Activated T-cell treated with anti-CD3 and anti-CD28 coated beads for 1 hour (primary cell): Measurements from ENCODE around the gene ATP6V1G1.

Experiments used
- DNase-seq: peaks from one replicate; pipeline ENCODE4 v3.0.0-alpha.2; 2020; ENCODE audit warnings: low read depth

The ATP6V1G1 gene

DNA sequence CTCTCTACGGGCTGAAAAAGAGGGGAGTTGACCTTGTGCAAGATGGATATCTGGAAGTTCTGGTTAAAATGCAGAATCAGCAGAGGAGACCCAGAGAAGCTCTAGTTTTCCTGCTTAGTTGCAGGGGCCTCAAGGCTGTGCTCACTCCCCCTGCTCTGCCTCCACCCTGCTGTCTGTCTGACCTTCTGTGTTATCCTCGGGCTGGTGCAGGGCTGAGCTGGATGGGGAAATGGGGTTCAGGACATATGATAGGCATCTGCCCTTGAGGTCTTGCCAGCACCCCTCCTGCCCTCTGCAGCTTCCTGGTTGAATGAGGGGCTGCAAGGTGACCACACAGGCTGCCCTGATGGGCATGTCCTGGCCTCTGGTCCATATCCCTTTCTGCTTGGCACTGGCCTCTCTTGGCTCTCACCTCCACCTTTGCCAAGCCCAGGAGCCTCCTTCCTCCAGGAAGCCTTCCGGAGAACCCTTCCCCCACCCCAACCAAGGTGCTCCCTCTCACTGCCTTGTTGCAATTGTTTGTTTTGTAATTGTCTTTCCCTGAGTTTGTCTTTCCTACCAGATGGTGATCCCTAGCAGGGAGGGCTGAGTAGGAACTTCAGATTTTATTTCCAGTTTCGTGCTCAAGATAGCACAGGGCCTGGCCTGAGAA lies 24.8 kb downstream of the ATP6V1G1 start:
- no peak for DNase-seq

DNA sequence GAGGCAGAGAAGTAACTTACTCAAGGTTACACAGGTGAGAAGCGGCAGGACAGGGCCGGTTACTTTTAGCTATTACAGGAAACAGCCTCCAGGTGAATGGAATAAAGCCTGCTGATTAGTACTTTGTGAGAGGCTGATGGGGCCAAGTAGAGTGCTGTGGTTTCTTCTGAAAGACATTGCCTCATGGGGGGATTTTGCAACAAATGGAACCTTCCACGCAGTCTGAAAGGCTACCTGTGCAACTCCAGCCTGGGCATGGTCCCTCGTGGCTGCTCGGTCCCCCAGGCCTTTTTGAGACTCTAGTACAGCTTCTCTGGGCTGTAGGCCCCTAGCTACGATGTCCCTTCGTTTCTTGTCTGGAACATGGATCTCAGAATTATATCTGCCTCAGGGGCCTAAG lies 25.5 kb downstream of the ATP6V1G1 start:
- DNase-seq = no peak

DNA sequence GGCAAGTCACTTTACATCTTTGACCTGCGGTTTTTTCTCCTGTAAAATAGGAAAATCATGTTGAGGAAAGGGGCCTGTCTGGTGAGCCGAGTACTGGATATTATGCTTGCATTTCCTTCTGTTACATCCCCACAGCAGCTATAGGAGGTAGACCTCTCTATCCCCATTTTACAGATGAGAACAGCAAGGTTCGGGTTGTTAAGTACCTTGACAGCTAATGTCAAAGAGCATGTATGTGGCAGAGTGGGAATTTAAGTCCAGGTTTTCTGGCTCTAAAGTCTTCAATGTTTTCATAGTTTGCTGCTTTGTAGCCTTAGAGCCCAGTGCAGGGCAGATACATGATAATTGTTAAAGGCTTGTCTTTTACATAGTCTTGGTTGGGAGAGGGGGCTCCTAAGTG lies 26.4 kb downstream of the ATP6V1G1 start:
- DNase-seq = no peak

DNA sequence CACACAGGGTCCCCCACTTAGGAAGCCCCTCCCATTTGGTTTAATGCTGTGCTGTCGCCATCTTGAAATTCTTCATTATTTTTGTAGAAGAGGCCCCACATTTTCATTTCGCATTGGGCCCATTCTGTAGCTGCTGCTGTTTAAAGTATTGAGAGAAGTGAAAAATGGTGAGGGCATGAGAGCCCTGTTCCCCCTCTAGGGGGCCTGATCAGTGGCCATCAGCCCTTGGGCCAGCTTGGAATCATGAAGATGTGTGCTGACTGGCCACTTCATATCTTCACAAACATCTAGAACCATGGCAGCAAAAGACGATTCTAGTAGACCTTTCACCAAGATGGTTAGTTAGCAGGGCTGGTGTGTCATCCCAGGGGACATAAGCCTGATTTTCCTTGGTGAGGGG lies 26.8 kb downstream of the ATP6V1G1 start:
- no peak for DNase-seq

DNA sequence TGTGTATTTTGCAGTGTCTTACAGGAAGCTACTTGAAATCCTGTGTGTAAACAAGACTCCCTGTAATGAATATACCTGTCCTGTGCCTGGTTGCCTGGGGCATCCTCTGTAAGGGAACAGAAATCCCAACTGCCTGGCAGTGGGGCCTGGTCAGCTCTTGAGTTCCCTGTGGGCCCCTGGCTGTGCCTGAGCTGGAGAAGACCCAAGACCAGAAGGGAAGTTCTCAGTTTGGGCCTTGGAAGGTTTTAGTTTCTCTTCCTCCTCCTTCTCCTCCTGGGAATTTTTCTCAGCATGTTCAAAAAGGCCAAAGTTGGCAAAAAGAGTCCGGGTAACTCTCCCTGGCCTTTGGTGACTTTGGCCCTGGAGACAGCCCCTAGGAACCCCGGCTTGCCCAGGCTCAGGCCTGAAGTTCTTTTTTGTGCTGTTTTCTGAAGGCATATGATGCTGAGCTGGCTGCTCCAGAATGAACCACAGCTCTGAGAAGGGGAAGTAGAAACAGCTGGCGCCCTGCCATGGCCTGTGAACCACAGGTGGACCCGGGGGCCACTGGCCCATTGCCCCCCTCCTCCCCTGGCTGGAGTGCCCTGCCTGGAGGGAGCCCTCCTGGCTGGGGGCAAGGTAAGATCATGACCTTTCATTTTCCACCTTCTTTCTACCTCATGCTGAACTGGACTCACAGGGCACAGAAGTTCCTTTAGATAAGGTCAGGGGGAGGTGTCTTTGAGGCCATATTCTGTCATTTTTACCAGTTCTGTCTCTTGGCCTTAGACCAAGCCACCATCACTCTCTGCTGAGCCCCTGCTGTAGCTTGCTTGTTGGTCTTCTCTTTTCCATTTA lies 29.3 kb downstream of the ATP6V1G1 start:
- no peak for DNase-seq

DNA sequence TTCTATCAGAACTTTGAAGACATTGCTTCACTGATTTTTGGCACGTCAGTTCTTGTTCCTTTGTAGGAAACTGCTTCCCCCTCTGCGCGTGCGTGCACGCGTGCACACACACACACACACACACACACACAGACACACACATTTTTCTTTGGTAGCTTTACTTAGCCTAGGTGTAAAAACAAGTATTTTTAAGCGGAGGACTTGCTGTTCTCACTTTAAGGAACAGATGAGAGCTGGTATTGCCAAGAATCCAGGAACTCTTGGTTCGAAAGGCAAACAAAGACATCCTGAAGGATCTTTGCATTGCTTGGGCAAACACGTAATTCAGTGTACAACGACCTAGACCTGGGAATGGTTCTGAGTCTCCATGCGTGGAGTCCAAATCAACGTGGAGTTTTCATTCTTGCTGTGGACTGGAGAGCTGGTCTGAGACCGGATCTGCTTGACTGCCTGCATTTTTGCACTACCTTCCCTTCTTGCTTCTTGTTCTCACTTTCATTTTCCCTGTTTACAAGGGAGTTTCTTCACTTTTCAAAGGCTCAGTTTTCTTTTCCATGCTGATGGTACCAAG lies 31.7 kb downstream of the ATP6V1G1 start:
- DNase-seq = no peak

DNA sequence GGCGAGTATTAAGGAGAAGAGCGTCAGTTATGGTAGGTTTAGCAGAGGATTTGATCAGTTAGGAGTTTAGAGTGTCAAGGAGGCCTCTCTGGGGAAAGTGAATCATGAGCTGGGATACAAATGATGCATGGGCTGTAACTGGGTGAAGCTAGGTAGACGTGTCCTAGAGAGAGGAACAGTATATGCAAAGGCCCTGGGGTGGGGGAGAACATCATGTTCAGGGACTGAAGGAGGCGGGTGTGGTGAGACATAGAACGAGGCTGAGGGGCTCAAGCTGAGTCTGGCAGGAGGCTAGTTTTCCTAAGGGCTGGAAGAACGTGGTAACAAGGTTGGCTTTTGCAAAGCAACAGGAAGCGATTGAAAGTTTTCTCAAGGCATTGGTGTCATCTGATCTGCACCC lies 34.0 kb downstream of the ATP6V1G1 start:
- DNase-seq = no peak

DNA sequence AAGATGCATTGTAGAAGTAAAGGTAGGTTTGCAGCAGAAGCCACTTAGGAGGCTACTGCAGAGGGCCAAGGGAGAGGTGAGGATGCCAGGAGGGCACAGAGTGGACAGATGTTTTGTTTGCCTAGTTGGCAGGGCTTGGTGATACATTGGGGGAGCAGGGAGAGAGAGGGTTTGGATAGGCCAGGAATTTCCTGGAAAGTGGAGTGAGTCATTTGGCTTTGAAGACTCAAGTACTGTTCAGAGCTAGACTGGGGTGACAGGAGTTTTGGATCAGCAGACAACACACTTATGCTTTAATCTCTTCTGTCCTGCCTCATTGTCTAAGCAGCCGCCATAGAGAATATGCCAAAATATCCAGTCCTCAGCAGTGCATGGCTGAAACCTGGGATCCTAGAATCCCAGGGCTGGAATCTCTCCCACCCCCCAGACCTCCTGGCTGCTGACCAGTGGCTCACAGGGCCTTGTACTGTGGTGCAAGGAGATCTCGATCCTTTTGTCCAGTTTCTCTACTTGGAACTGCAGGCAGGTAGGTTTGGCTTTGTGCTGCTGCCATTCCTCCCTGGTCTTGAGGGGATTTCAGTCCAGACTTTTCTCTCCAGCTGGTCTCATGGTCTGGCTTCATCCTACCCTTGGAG lies 34.5 kb downstream of the ATP6V1G1 start:
- no peak for DNase-seq

DNA sequence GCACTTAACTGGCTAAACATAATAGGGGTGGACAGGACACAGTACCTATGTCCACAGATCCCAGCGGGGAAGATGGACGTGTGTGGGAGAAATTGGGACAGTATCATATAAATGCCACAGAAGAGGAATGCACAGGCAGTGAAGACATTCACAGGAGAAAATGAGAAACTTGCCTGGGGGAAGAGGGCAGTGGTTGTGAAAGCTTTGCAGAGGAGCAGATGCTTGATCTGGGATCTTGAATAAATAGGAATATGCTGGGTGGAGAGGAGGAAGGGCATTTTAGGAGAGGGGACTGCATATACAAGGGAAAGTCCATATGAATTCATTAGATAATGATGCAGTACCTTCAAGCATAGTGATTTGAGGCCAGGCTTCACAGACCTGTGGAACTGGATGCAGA lies 37.1 kb downstream of the ATP6V1G1 start:
- DNase-seq = no peak

DNA sequence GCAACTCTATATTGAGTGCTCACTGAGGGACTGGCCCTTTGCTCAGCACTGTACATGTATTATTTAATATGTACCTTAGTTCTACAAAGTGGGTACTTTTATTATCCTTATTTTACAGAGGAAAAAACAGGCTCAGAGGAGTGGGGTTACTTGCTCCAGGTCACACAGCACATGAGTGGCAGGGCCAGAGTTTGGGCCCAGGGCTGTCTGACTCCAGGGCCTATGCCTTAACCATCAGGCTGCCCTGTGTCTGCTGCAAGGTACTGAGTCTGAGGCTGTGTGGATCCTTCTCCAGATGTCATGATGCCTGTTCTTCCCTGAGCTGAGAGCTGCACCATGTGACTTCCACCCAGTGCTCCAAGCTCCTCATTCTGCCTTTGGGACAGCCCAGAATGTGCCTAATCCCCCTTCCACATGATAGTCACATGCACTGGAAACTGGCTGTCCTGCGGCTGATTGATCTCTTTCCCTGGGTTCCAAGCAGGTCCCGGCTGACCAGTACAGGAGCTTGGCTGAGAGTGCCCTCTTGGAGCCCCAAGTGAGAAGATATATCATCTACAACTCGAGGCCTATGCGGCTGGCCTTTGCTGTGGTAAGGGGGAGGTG lies 38.9 kb downstream of the ATP6V1G1 start:
- DNase-seq = no peak

DNA sequence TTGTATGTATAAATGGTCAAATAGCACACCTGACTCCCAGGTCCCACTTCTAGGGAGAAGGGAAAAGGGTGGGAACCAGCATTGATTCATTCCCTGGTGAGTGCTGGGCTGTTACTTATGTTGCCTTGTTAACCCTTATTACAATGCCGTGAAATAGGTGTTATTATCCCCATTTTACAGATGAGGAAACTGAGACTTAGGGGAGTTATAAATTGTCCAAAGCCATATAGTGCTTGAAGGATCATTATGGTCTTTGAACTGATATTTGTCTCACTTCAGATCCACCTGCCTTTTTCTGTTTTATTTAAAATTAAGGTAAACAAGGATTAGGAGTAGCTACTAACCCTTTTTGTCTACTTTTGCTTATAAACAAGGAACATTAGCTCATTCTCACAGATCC lies 40.0 kb downstream of the ATP6V1G1 start:
- no peak for DNase-seq

DNA sequence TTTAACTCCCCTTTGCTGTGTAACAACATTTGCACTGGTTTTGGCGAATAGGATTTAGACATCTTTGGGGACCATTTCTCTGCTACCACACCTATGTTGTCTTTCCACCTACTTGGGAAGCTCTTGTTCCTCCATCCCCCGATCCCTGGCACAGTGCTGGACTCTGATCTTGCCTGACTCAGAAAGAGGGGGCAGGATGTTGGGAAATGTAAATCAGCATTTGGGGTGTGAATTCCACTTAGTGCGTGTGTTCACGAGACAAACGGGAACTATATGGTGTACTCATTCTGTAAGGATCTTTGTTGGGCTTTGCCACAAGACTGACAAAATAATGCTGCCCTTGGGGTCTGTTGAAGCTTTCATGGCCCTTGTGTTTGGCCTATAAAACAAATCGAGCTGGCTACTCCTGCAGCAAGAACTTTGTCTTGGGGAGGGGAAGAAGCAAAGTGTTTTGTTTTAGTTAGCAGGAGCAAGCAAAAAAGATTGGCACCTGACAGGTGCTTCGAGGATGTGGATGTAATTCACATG lies 42.1 kb downstream of the ATP6V1G1 start:
- no peak for DNase-seq

DNA sequence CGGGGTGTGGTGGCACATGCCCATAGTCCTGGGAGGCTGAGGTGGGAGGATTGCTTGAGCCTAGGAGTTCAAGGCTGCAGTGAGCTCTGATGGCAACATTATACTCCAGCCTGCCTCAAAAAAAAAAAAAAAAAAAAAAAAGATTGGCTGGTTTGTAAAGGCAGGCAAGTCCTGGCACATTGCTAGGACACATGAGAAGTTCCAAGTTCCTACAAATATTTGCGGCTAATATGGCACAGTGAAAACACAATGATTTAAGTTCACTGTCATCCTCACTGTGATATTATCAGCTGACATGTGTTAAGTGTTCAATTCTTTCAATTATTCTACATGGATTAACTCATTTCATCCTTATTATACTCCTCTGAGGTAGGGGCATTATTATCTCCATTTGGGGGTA lies 43.6 kb downstream of the ATP6V1G1 start:
- DNase-seq = no peak

DNA sequence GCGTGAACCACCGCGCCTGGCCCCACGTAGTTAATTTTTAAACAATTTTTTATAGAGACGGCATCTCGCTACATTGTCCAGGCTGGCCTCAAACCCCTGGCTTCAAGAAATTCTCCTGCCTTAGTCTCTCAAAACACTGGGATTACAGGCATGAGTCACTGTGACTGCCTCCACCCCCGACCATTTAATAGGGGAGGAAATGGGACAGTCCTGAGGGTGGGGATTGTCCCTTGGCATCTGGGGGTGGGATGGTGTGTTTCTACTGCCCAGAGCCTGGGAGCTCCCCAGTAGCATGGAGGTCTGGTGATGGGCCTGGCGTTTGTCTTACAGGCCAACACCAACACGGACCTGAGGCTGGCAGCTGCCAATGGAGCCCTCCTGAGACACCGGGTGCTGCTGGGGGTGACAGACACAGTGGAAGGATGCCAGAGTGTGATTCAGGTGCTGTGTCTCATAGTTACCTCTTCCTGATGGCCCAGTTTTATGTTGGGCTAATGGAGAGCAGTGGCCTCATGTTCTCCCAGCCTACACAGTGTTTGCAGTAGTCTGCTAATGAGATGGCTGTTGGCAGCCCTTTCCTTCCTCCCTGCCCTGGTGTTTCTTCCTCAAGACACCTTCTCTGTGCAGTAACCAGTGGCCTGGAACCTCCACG lies 46.0 kb downstream of the ATP6V1G1 start:
- no peak for DNase-seq

DNA sequence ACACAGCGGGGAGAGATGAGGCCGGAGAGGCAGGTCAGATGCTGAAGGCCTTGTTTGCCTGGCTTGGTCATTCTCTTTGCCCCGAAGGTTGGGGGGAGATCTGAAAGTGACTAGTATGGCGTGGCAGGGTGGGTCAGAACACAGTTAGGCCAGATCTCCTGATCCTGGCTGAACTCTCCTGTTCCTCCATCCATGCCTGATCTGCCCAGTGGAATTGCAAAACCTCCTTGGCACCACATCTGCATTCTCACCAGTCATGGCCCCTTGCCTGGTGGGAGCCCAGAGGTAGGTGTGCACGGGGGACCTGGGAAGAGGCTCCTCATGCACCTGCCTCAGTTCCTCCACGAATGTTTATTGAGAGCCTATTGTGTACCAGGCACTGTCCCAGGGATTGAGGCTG lies 46.8 kb downstream of the ATP6V1G1 start:
- DNase-seq = no peak

DNA sequence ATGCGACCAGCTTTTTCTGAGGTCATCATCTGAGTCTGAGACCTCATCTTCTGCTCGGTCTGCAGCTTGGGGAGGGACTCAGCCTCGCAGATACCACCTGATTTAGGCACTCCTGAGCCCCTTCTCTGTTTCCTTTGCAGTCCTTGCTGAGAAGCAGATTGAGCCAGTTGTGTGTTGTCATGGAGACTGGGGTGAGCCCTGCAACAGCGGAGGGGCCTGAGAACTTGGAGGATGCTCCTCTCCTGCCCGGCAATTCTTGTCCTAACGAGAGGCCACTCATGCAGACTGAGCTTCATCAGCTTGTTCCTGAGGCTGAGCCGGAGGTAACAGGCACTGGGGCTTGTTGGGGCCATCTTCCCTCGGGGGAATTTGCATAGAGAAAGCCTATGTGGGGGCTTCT lies 50.8 kb downstream of the ATP6V1G1 start:
- DNase-seq = no peak

DNA sequence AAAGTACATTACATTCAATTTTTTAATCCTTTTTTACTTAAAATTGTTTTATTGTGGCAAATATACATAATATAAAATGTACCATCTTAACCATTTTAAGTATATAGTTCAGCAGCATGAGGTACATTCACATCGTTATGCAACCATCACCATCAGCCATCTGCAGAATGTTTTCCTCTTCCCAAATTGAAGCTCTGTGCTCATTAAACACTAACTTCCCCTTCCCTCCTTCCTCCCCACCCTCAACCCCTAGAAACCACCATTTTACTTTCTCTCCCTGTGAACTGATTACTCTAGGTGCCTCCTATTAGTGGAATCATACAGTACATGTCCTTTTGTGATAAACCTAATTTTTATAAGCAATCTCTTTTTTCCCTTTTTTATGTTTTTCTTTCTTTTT lies 54.4 kb downstream of the ATP6V1G1 start:
- no peak for DNase-seq

DNA sequence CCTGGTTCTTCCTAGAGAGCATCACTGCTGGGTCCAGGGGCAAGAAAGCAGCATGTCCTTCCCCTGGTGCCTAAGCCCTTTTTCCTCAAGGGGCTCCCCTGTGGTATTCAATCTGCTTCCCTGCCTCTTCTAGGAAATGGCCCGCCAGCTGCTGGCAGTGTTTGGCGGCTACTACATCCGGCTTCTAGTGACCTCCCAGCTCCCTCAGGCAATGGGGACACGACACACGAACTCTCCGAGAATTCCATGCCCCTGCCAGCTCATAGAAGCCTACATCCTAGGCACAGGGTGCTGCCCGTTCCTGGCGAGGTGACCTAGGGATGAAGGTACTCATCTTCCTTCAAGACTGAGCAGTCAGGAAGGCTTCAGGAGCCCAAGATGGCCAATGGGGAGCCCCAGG lies 55.4 kb downstream of the ATP6V1G1 start:
- DNase-seq = no peak

DNA sequence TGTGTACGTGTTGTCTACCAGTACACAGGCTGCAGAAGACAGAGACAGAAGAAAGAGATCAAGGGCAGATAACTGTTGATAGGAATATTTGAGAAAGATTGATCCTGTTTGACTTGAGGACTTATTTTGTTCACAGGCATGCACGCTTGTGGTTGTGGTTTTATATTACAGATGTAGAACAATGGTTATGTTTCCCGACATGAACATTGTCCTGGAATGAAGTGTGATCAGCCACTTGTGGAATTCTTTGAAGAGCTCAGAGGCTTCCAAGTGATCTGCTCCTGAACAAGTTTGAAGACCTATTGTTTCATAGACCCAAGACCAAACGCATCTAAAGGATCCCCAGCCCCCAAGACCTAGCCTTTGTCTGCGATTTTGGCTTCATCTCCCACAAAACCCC lies 56.3 kb downstream of the ATP6V1G1 start:
- DNase-seq = no peak
